HG03103 (cell line): Measurements from ENCODE around the gene IZUMO4.

Experiments used
- ATAC-seq: cut with Tn5 transposase; IDR thresholded peaks from one replicate; pipeline ENCODE4 v1.9.1; 2021; ENCODE audit warnings: low read depth; ENCODE audit not compliant: unreplicated experiment

The IZUMO4 gene

DNA sequence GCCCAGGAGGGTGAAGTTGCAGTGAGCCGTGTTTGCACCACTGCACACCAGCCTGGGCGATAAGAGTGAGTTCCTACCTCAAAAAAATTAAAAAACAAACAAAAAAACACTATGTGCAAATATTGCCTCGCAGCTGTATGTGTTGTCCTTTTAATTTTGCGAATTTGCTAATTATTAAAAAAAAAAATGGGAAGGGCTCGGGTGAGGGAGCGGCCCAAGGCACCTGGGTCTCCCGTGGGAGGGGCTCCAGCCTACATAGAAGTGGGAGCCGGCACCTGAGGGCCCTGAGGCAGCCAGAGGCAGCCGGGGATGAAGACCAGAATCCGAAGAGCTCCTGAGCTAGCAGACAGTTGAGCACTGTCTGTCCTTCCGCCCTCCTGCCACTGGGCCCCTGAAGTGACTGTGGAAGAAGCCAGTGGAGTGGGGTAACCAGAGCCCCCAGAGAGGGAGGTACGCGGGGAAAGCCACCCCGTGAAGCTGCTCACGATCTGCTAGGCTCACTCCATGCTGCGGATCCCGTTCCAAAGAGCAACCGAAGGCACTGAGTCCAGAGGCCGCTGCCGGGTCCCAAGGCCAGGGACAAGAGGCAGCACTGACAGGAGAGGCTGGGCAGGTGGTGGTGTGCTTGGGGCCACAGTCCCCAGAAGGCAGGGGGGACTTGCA is 6.5 kb downstream of the IZUMO4 start:
- no peak for ATAC-seq

DNA sequence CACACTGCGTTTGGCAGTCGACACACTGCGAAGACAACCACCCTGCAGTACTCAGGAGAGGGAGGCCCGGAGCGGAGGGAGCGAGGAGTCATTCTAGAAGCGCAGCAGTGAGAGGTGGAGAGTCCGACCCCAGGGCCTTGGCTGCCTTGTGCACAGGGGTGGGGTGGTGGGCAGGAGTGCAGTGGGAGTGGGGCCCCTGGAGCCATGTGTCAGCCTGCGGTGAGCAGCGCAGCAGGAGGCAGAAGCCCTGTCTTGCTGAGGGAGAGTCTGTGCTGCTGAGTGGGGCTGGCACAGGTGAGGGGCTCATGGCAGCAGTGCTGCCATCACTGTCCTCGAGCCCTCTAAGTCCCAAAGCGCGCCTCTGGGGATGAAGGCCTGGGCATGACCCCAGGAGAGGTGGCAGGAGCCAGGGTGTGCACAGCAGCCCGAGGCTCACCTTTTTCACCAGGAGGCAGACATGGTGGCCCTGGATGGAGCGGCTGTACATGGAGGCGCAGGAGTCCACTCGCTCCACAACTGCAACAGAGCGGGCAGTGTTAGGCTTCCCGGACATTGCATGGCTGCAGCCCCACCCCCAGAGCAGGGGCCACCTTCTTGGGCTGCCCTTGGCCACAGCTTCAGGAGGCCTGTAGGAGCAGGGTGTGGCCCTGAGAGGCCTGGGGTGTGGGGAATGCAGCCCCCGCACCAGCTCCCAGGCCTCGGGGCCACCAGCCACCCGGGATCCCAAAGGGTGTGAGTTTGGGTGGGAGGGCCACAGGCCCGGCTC is 11.7 kb downstream of the IZUMO4 start:
- ATAC-seq, result no peak

DNA sequence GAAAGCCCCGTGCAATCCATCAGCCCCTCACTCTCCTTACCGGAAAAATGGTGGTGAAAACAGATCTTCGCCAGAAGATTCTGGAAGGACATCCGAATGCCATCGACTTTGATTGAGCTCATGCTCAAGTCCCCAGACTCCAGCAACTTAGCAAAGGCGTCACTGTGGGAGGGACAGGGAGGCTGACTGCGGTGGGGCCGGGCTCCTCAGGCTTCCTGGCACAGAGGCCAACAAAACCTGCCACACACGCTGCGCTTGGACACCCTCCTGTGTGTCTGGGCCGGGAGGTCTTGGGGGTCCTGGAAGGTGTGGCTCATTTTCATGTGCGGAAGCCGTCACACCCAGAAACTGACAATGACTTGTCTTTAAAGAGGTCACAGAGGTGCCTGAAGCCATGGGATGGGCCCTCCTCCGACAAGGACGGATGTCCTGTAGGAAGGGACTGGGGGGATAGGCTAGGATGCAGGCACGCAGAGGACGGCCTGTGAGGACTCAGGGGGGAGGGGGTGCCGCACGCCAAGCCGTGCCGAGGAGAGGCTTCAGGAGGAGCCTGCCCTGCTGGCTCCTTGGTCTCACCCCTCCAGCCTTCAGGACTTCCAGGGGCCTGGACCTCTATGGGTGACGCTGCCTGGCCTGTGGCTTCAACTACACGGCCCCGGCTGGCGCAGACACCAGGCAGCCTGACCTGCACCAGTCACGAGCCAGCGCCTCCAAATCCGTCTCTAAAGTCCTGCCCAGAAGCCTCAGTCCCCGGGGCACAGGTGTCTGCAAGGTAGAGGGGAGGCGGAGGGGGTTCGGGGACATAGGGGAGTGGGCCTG is 12.5 kb downstream of the IZUMO4 start:
- ATAC-seq, result no peak

DNA sequence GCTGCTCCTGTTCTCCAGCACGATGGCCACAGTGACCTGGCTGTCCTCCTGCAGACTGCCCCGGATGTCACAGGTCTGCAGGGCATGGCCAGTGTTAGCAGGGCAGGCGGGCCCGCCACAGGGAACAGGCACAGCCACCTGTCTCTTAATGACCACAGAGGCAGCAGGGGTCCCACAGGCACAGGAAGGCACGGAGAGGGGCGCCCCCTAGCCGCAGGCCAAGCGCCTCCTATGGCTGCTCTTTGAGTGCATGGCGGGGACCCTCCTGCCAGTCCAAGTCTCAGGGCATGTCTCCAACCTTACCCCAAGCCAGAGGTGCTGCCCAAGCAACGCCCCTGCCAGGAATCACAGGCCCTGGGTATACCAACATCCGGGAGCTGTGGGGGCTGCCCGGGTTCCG is 14.1 kb downstream of the IZUMO4 start:
- no peak for ATAC-seq

DNA sequence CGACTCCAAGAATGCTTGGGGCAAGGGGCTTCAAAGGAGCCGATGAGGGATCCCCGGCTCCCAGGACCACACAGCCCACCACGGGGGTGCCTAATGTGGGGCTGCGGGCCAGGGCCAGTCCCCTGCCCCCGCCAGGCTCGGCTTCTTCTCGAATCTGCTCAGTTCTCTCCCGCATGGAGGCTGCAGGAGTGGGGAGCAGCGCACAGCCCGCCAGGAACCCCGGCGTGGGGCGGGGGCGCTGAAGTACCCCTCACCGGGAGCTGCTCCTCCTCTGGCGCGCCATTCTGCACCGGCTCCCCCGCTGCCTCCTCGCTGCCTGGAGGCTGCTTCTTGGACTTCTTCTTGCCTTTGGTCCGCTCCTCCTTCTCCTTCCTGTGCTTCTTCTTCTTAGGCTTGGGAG is 14.7 kb downstream of the IZUMO4 start:
- ATAC-seq, result no peak

DNA sequence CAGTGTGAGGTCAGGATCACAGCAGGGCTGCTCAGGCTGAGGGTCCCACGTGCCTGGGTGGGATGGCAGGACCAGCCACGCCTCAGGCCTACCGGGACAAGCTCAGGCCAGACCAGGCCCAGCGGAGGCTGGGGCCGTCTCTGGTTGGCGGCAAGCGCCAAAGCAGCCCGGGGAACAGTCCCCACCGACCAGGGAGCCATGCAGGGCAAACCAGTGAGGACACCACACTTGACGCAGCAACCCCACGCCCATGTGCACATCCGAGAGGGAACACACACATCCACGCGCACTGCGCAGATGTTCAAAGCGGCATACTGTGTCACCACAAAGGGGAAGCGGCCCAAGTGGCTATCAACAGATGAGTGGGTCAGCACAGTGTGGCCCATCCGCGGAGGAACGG is 15.2 kb downstream of the IZUMO4 start:
- ATAC-seq, result no peak

DNA sequence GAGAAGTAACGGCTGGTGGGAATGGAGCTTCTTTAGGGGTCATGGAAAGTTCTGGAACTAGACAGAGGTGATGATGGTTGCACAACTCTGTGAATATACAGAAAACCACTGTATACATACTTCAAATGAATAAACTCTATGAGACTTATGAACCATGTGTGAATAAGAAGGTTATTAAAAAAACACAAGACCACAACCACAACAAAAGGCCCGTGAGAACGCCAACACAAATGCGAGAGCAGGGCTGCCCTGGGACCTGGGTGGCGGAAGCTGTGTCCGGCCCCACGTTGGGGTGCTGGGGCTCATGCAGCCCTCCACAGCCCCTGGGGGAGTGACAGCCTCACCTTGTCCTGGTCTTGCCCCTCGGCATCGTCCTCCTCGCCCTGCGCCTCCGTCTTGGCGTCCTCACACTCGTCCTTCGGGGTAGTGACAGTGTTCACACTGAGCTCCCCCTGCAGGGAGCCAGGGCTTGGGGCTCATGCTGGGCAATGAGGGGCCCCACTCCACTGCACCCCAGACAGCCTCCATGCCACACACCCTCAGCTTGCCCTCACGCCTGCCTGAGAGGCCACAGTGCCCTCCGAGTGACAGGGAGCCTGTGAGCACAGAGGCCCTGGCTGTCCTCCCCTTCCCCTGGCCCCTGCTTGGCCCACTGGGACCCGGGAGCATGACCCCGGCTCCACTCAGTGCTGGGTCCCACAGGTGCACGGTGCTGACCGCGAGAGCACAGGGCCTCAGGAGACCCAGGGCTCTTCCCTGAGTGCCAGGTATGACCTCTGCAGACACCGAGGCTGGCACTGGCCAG is 16.0 kb downstream of the IZUMO4 start:
- ATAC-seq, result no peak

DNA sequence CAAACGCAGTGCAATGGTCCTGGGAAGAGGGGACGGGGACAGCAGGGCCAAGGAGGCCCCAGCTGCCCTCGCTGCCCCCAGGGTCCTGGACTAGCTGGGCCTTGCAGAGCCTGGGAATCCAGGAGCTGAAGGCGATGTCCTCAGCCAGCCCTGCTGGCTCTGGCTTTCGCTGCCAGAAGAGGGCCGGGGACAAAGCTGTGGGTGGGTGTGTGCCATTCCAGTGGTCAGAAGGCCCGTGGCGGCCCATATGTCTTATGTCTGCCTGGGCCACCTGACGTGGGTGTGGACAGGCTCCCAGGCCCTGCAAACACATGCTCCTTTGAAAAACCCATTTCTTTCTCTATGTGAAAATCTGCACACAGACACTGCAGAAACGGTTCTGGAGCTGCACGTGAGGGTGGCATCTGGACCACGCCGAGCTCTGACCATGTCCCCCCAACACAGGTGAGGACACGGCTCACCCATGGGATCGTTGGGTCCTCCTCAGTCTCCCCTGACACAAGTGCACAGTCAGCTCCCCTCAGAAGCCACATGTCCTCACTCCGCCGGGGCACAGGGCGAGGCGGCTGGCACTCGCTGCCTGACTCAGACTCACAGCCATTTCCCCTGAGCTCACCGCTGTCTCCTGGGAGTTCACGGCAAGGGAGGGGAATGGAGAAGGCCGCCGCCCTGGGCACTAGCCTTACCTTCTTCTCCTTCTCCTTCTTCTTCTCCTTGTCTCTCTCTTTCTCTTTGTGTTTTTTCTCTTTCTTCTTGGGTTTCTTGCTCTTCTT is 16.9 kb downstream of the IZUMO4 start:
- ATAC-seq, result no peak

DNA sequence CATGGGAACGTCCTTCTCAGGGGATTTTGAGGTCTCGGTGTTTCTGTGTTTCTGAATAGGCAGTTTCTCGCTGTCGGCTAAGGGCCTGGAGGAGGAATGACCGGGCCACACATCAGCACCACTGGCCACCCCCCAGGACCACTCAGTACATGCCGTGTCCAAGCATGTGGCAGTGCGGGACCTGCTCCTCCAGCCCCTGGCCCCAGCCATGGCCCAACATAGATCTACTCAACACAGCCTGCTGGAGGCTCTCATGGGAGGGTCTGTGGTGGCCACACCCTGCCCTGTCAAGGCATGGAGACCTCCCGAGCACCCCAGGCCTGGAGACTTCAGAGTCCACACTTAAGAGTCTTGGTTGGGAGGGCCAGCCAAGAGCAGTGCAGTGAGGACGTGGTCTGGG is 17.5 kb downstream of the IZUMO4 start:
- no peak for ATAC-seq

DNA sequence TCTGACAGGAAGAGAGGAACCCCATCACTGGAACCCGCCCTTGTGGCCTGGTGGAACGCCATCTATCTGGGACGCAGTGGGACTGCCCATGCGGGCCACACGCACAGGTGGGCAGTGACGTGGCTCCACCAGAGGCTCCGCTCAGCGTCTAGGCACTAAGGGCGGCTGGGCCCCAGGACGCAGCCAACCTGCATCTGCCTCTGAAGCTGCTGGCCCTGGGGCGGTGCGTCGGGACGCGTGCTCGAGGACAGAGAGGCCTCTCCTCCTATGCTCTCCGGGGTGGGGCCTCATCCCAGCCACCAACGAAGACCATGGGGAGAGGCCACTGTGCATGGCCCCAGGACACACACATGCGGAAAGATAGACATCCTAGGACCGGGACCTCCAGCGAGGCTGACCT is 18.1 kb downstream of the IZUMO4 start:
- no peak for ATAC-seq

DNA sequence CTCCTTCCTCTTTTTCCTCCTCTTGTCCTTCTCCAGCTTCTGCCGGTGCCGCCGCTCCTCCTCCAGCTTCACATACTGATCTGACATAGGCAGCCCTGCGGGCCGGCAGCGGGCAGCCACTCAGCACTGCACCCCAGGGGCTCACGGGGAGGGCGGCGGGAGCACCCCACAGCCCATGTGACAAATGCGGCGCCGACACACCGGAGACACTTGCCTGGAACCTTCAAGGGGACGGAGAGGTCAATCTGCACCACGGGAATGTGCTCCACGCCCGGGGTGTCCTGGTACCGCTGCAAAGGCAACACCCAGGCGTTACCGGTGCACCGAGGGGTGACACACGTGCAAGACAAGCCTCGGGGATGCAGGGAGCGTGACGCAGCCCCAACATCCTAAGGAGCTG is 18.6 kb downstream of the IZUMO4 start:
- ATAC-seq, result no peak

DNA sequence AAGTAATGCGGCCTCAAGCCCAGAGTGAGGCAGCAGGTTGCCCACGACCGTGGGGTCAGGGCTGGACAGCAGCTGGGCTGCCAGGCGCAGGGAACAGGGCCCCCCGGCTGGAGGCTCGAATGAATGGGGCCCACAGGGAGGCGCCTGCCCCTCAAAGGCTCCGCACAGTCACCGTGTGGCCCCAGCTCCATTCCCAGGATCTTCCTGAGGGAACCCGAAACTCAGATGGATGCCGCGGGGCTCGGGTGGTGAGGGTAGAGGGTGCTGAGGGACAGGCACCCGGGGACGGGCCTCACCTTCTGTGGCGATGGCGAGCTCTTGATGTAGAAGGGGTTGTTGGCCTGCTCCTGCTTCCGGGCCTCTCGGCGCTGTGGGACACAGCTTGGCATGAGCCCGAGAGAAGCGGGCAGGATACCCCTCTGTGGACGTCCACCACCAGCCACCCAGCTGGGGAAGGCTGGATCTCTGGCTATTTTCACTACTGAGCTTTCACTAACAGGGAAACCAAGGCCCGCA is 19.3 kb downstream of the IZUMO4 start:
- no peak for ATAC-seq

DNA sequence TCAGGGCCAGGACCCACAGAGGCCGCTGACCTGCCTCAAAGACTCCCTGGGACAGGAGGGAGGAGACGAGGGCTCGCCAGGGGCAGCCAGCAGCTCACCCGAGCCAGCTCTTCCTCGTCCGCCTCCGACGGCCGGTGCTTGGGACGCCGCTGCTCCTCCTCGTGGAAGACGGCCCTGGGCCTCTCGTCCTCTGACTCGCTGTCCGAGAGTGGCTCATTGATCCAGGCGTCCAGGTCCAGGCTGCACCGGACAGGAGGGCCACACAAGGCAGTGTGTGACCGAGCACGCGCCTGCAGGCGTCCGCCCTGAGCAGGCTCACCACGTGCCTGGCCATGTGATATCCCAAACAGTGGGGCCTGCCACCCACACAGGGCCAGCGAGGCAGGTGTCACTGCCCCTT is 19.8 kb downstream of the IZUMO4 start:
- ATAC-seq, result no peak

DNA sequence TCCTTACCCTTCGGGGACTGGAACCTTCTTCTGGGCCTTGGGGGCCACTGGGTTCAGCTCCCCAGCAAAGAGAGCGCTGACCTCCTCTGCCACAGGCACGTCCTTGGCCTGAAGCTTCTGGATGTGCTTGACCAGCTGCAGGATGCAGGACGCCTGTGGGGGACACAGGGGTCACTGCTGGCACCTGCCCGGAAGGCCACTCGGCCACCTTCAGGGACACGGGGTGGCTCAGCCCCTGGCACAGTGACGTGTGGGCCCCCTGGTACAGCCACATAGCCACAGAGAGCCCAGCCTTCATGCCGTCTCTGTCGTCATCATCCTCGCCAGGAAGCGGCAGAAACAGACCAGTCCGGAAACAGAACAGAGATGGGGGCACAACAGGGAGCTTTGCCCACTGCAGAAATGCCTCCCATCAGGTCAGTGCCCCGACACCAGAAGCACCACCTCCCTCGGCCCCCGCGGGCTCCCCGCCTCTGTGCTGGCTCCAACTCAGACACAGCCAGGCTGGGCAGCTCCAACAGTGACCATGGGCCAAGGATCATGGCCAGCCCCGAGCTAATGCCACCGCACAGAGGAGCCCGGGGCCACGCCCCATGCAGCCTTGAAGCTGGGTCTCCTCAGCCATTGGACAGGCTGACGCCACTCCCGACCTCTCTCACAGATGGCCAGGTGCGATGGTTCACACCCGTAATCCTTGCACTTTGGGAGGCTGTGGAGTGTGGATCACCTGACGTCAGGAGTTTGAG is 20.7 kb downstream of the IZUMO4 start:
- no peak for ATAC-seq

DNA sequence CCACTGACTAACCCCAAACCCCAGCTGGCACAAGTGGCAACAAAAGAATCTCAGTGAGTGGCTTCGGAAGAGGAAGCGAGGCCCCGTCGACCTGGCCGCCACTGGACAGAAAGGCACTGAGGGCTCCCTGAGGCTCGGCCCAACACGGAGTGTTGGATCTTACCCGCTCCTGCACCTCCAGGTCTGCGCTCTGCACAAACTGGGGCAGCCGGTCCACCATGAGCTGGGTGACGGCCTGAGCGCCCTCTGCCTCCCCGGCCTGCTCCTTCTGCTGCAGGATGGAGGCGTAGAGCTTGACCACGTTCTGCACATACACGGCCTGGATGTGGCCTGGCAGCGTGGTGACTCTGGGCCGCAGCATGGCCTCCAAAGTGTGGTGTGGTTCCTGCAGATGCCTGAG is 21.7 kb downstream of the IZUMO4 start:
- ATAC-seq, result no peak

DNA sequence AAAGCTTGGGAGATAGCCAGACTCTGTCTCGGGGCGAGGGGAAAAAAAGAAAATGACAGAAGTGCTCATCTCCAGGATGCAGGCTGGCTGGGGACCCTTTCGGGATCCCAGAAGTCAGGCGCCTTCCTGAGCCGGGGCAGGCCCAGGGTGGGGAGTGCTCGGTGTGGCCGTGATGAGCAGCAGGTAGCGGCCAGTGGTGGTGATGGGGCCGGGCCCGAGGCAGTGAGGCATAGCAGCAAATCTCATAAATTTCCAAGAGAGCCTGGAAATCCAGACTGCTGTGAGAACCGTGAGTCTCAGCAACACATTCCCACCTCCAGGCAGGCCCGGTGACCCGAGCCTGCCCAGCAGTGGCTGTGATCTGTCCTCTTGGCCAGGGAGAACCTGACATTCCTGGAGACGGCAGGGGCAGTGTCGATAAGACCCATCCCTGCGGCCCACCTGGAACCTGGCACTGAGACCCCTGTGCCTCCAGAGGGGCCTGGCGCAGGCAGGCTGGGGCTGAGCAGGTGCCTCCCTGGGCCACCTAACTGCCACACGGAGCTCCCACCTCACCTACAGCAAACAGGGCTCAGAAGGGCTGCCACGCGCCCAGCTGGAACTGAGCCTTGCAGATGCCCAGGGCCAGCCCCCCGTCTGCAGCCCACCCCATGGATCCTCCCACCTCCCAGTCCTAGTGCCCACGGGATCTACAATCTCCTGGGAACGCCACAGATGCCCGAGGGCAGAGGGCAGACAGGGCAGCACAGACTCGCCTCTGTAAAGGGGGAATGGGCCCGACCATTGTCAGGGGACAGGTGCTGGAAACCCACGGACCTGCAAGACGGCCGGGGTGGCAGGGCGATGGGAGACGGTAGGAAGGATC is 23.4 kb downstream of the IZUMO4 start:
- no peak for ATAC-seq

DNA sequence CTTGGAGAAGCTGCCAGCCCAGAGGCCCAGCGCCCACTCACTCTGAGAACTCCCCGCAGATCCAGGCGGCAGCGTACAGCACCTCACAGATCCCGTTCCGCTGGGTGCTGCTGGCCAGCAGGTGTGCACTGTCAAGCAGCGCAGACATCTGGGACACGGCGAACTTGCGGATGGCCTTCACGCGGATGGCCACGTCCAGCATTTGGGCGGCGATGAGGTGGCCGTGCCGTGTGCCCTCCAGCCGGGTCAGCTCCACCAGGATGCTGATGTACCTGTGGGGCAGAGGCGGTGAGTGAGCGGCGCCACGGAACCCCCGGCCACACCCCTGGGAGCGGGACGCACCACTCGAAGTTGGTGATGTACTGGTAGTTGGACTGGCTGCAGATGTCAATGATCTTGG is 24.1 kb downstream of the IZUMO4 start:
- no peak for ATAC-seq

DNA sequence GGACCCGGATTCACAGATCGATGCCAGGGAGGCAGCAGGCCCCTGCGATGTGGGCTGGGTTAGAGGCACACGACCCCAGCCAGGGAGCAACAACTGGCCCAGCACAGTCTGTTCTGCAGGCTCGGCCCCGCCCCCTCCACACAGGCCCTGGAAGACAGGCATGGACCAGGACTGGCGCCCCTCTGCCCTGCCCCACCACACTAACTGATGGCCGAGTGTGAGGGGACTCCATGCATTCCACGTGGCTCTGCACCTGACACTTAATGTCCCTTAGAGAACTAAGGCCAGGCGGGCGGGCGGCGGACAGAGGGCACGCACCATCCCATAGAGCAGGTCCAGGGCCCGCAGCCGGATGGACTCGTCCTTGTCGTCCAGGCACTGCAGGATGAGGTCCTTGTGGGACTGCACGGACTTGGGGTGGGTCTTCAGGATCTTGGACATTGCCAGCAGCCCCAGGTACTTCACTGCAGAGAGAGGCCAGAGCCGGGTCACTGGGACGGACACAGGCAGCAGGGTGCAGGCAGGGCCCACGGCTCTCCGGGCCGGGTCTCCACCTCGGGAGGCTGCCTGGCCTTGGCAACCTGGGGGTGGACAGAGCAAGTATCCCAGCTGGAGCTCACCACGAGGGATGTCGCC is 24.8 kb downstream of the IZUMO4 start:
- no peak for ATAC-seq
